HepG2 (cell line): ENCODE measurements around the gene SRP14. TPM values are rescaled to one million over a fixed set of nuclear protein-coding genes. Genes with fewer than 3 reads are reported as not detected.

ENCODE experiments used
- ATM ChIP-seq: fragments of 450-650 bp; IDR thresholded peaks from 2 replicates; pipeline ENCODE4 v1.7.1; 2017; ENCODE audit warnings: mild to moderate bottlenecking, borderline replicate concordance
- CBFB ChIP-seq: sonication (generic); formaldehyde crosslinking; IDR thresholded peaks from 2 replicates; pipeline ENCODE4 v1.4.0; 2020; ENCODE audit warnings: missing genetic modification reagents
- CBX5 ChIP-seq: sonication (generic); formaldehyde crosslinking; IDR thresholded peaks from 2 replicates; pipeline ENCODE4 v1.4.0; 2020; ENCODE audit warnings: missing genetic modification reagents, borderline replicate concordance
- CHCHD3 ChIP-seq: sonication (generic); formaldehyde crosslinking; IDR thresholded peaks from 2 replicates; pipeline ENCODE4 v1.8.0; 2022; ENCODE audit warnings: mild to moderate bottlenecking, missing genetic modification reagents, moderate library complexity
- ELF4 ChIP-seq: sonication (generic); formaldehyde crosslinking; IDR thresholded peaks from 2 replicates; pipeline ENCODE4 v1.5.0; 2020; ENCODE audit warnings: missing genetic modification reagents, mild to moderate bottlenecking, moderate library complexity, borderline replicate concordance
- IRF2 ChIP-seq: IDR thresholded peaks from 2 replicates; pipeline ENCODE4 v1.6.1; 2018; ENCODE audit warnings: missing genetic modification reagents, missing compliant biosample characterization
- ISX ChIP-seq: sonication (generic); formaldehyde crosslinking; conservative IDR thresholded peaks from 2 replicates; pipeline ENCODE4 v1.5.0; 2020; ENCODE audit warnings: missing genetic modification reagents
- PPARG ChIP-seq: conservative IDR thresholded peaks from 2 replicates; pipeline ENCODE4 v1.6.1; 2016; ENCODE audit warnings: missing biosample characterization, missing genetic modification reagents
- RCOR2 ChIP-seq: IDR thresholded peaks from 2 replicates; pipeline ENCODE4 v1.6.1; 2016; ENCODE audit warnings: missing biosample characterization, missing genetic modification reagents
- ZFP36L2 ChIP-seq: sonication (generic); formaldehyde crosslinking; IDR thresholded peaks from 2 replicates; pipeline ENCODE4 v1.4.0; 2020; ENCODE audit warnings: missing genetic modification reagents
- ZNF337 ChIP-seq: sonication (generic); formaldehyde crosslinking; IDR thresholded peaks from 2 replicates; pipeline ENCODE4 v1.5.1; 2020; ENCODE audit warnings: missing genetic modification reagents, low read depth, mild to moderate bottlenecking, borderline replicate concordance
- ZNF350 ChIP-seq: sonication (generic); formaldehyde crosslinking; IDR thresholded peaks from 2 replicates; pipeline ENCODE4 v1.4.0; 2020; ENCODE audit warnings: mild to moderate bottlenecking, low read depth, missing genetic modification reagents, borderline replicate concordance
- ZNF367 ChIP-seq: sonication (generic); formaldehyde crosslinking; IDR thresholded peaks from 2 replicates; pipeline ENCODE4 v1.4.0; 2020; ENCODE audit warnings: missing genetic modification reagents, borderline replicate concordance
- ZNF501 ChIP-seq: sonication (generic); formaldehyde crosslinking; IDR thresholded peaks from 2 replicates; pipeline ENCODE4 v1.5.1; 2020; ENCODE audit warnings: mild to moderate bottlenecking, moderate library complexity, missing genetic modification reagents
- polyA plus RNA-seq, 8 experiments: library from polyadenylated mRNA; depleted of rRNA in 3 of 8; stranded (reverse) in 7 of 8; unstranded in 1 of 8; fragments of >200 nt; fragmentation: Illumina TruSeq in 4 of 8; extraction: Trizol in 4 of 8; gene quantifications; 2 replicates each; pipeline versions ENCODE4 v1.2.1 to v1.2.3, GENCODE V29; 2011 to 2016; ENCODE audit warnings: low read depth in 4 of 8, missing spikeins in 1 of 8, mixed read lengths in 1 of 8; ENCODE audit not compliant: insufficient read depth in 1 of 8
- total RNA-seq, 5 experiments: library from RNA; depleted of rRNA; stranded (reverse); fragments of >200 nt; fragmentation: Illumina TruSeq; extraction: Trizol; gene quantifications; 2 replicates each; pipeline ENCODE4 v1.2.3, GENCODE V29; 2016; ENCODE audit warnings: low read depth in 1 of 5
- TF ChIP-seq, protein P1 (sequence below): sonication (generic); formaldehyde crosslinking; IDR thresholded peaks from 2 replicates; pipeline ENCODE4 v1.8.1; 2022; ENCODE audit warnings: low read depth, mild to moderate bottlenecking, missing genetic modification reagents
- TF ChIP-seq, protein P2 (sequence below): IDR thresholded peaks from 2 replicates; pipeline ENCODE4 v1.6.1; 2016; ENCODE audit warnings: low read depth, control low read depth
- TF ChIP-seq, protein P3 (sequence below): fragments of 450-650 bp; IDR thresholded peaks from 2 replicates; pipeline ENCODE4 v1.6.1; 2017; ENCODE audit warnings: mild to moderate bottlenecking
- TF ChIP-seq, protein P4 (sequence below): sonication (generic); formaldehyde crosslinking; IDR thresholded peaks from 2 replicates; pipeline ENCODE4 v1.5.0; 2020; ENCODE audit warnings: mild to moderate bottlenecking, missing genetic modification reagents, borderline replicate concordance
- TF ChIP-seq, protein P5 (sequence below): sonication (generic); formaldehyde crosslinking; IDR thresholded peaks from 2 replicates; pipeline ENCODE4 v1.4.0; 2020; ENCODE audit warnings: mild to moderate bottlenecking, missing genetic modification reagents
- TF ChIP-seq, protein P6 (sequence below): sonication (generic); formaldehyde crosslinking; IDR thresholded peaks from 2 replicates; pipeline ENCODE4 v1.9.0; 2021; ENCODE audit warnings: missing genetic modification reagents, mild to moderate bottlenecking, borderline replicate concordance

Gene SRP14
- total and polyA plus RNA-seq, 2 of the 13 experiments (the other 11 are each of a cell fraction or from before 2014, with no cell fraction given) = 208 to 356 TPM

DNA sequence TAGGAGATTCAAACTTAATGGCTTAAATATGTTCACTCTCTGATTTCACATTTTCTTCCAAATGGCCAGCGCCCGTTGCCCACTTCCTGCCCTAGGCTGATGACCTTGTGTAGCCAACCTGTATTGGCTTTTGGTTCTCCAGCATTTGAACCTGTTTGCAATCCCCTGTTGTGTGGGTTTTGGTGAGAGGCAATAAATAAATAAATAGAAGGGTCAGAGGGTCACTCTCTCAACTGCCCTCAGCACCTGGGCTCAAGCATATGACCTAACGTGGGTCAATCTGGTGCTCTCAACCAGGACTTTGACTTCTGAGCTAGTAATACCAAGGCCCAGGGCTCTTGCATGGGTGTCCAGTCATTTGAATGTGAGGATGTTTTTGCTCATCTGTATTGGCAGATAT lies 1.8 kb upstream of the SRP14 start (continued):
- TF ChIP-seq, protein P1, sequence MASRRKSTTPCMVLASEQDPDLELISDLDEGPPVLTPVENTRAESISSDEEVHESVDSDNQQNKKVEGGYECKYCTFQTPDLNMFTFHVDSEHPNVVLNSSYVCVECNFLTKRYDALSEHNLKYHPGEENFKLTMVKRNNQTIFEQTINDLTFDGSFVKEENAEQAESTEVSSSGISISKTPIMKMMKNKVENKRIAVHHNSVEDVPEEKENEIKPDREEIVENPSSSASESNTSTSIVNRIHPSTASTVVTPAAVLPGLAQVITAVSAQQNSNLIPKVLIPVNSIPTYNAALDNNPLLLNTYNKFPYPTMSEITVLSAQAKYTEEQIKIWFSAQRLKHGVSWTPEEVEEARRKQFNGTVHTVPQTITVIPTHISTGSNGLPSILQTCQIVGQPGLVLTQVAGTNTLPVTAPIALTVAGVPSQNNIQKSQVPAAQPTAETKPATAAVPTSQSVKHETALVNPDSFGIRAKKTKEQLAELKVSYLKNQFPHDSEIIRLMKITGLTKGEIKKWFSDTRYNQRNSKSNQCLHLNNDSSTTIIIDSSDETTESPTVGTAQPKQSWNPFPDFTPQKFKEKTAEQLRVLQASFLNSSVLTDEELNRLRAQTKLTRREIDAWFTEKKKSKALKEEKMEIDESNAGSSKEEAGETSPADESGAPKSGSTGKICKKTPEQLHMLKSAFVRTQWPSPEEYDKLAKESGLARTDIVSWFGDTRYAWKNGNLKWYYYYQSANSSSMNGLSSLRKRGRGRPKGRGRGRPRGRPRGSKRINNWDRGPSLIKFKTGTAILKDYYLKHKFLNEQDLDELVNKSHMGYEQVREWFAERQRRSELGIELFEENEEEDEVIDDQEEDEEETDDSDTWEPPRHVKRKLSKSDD (CRISPR knock-in tag) = no peak
- TF ChIP-seq, protein P2, sequence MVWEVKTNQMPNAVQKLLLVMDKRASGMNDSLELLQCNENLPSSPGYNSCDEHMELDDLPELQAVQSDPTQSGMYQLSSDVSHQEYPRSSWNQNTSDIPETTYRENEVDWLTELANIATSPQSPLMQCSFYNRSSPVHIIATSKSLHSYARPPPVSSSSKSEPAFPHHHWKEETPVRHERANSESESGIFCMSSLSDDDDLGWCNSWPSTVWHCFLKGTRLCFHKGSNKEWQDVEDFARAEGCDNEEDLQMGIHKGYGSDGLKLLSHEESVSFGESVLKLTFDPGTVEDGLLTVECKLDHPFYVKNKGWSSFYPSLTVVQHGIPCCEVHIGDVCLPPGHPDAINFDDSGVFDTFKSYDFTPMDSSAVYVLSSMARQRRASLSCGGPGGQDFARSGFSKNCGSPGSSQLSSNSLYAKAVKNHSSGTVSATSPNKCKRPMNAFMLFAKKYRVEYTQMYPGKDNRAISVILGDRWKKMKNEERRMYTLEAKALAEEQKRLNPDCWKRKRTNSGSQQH (CRISPR knock-in tag) = no peak
- TF ChIP-seq ZNF337 (CRISPR knock-in tag) (no peak), ZNF350 (CRISPR knock-in tag) (no peak), IRF2 (CRISPR knock-in tag) (peak; percentile 31; the same call in 1 of the 2 replicates), ZFP36L2 (CRISPR knock-in tag) (no peak), ISX (CRISPR knock-in tag) (no peak), ZNF501 (CRISPR knock-in tag) (peak; percentile 55; the same call in 1 of the 2 replicates), CBFB (CRISPR knock-in tag) (no peak), PPARG (0 out of 2 replicates have a peak, but pooled peaks have one; percentile 17), ATM (no peak), CHCHD3 (CRISPR knock-in tag) (no peak), ELF4 (CRISPR knock-in tag) (no peak), ZNF367 (CRISPR knock-in tag) (no peak), CBX5 (CRISPR knock-in tag) (no peak), RCOR2 (CRISPR knock-in tag) (no peak)
- TF ChIP-seq, protein P3, sequence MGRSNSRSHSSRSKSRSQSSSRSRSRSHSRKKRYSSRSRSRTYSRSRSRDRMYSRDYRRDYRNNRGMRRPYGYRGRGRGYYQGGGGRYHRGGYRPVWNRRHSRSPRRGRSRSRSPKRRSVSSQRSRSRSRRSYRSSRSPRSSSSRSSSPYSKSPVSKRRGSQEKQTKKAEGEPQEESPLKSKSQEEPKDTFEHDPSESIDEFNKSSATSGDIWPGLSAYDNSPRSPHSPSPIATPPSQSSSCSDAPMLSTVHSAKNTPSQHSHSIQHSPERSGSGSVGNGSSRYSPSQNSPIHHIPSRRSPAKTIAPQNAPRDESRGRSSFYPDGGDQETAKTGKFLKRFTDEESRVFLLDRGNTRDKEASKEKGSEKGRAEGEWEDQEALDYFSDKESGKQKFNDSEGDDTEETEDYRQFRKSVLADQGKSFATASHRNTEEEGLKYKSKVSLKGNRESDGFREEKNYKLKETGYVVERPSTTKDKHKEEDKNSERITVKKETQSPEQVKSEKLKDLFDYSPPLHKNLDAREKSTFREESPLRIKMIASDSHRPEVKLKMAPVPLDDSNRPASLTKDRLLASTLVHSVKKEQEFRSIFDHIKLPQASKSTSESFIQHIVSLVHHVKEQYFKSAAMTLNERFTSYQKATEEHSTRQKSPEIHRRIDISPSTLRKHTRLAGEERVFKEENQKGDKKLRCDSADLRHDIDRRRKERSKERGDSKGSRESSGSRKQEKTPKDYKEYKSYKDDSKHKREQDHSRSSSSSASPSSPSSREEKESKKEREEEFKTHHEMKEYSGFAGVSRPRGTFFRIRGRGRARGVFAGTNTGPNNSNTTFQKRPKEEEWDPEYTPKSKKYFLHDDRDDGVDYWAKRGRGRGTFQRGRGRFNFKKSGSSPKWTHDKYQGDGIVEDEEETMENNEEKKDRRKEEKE = no peak
- TF ChIP-seq, protein P4, sequence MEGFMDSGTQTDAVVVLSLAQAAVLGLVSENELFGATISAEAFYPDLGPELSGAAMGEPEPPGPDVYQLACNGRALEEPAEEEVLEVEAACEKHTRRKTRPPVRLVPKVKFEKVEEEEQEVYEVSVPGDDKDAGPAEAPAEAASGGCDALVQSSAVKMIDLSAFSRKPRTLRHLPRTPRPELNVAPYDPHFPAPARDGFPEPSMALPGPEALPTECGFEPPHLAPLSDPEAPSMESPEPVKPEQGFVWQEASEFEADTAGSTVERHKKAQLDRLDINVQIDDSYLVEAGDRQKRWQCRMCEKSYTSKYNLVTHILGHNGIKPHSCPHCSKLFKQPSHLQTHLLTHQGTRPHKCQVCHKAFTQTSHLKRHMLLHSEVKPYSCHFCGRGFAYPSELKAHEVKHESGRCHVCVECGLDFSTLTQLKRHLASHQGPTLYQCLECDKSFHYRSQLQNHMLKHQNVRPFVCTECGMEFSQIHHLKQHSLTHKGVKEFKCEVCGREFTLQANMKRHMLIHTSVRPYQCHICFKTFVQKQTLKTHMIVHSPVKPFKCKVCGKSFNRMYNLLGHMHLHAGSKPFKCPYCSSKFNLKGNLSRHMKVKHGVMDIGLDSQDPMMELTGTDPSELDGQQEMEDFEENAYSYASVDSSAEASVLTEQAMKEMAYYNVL (CRISPR knock-in tag) = no peak
- TF ChIP-seq, protein P5, sequence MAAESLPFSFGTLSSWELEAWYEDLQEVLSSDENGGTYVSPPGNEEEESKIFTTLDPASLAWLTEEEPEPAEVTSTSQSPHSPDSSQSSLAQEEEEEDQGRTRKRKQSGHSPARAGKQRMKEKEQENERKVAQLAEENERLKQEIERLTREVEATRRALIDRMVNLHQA (CRISPR knock-in tag) = no peak
- TF ChIP-seq, protein P6, sequence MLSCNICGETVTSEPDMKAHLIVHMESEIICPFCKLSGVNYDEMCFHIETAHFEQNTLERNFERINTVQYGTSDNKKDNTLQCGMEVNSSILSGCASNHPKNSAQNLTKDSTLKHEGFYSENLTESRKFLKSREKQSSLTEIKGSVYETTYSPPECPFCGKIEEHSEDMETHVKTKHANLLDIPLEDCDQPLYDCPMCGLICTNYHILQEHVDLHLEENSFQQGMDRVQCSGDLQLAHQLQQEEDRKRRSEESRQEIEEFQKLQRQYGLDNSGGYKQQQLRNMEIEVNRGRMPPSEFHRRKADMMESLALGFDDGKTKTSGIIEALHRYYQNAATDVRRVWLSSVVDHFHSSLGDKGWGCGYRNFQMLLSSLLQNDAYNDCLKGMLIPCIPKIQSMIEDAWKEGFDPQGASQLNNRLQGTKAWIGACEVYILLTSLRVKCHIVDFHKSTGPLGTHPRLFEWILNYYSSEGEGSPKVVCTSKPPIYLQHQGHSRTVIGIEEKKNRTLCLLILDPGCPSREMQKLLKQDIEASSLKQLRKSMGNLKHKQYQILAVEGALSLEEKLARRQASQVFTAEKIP (CRISPR knock-in tag) = no peak
